GM18870 (cell line): ENCODE measurements around the gene UNC50.

Experiments used
- ATAC-seq: cut with Tn5 transposase; IDR thresholded peaks from one replicate; pipeline ENCODE4 v1.9.1; 2021; ENCODE audit warnings: moderate library complexity; ENCODE audit not compliant: unreplicated experiment

Gene UNC50

DNA sequence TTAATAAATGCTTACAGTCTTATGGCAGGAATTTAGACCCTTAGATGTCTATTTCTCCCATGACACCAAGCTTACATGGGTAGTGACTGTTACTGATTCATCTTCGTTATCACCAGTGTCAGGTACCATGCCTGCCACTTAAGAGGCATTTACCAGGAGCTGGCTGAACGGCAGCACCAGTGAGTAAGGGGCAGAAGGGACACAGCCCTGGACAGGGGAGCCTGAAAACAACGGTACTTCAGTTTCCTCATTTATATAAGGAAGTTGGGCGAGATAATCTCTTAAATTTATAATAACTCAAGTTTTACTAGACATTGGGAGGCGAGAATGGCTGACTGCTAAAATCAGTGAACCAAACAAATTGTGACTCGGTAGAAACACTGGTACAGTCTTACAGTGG, 1.3 kb upstream of the UNC50 start:
- no peak for ATAC-seq

- no peak for ATAC-seq
These were observed 661 bp upstream of the UNC50 start for GRCh38 chr2:98607741-98608115.

DNA sequence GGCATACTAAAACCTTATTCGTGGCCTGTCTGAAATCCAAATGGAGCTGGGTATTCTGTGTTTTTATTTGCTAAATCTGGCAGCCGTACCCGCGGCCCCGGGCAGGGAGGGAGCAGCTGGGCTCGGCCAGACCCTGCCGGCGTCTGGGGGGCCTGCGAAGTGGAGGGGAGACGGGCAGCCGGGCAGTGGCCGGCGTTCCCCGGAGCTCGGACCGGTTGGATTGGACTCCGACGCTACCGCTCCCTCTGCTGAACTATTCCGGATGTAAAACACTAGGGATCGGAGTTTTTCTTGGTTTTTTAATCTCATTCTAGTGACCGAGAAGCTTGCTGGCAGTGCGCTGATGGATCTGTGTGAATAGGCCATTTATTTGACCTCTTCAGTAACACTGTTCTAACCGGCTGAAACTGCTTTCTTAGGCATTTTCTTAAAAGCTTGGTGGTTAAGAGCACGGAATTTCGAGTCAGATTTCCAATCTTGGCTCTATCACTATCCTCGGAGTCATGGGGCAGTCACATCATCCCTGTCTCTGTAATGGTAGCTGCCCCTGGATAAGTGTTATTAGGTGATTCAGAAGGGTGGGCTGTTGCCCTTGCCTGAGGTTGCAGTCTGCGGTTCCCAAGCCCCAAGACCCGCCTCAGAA, 694 bp downstream of the UNC50 start:
- ATAC-seq = no peak

GRCh38 chr2:98614024-98614739, 5.8 kb downstream of the UNC50 start:
- no peak for ATAC-seq

- ATAC-seq = no peak
These were observed 7.1 kb downstream of the UNC50 start for GRCh38 chr2:98615481-98615880.

- no peak for ATAC-seq
These were observed 8.8 kb downstream of the UNC50 start for GRCh38 chr2:98617149-98617548.

- ATAC-seq = no peak
These were observed 15.3 kb downstream of the UNC50 start for GRCh38 chr2:98623657-98624056.

GRCh38 chr2:98632351-98632750, 24.0 kb downstream of the UNC50 start:
- no peak for ATAC-seq

GRCh38 chr2:98634406-98635092, 26.2 kb downstream of the UNC50 start:
- no peak for ATAC-seq

DNA sequence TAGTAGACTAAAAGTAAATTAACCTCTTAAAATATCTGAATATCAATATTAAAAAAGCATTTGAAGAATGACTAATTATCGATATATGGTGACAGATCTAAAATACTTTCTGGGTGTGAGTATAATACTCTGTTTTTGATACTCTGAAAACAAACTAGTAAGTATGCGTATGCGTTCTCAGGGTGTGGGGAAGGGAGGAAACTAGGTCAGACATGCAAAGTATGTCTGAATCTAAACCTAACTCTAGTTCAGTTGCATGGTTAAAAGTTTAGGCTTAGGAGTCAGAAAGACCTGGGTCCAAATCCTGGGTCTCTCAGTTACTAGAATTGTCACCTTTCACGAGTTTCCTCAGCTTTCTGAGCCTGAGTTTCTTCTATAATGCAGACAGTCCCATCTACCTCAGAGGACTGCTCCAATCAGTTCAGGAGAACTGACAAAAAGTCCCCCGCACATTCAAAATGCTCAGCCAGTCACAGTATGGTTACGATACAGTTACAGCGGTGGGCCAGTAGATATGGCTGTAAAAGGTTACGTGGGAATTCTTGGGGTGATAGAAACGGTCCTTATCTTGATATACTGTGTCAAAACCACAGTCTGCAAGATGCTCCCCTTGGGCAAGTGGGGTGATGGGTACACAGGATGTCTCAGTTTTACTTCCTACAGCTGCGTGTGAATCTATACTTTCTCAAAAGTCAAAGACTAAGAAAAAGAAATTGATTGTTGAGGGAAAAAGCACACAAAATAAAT, 29.2 kb downstream of the UNC50 start:
- no peak for ATAC-seq

DNA sequence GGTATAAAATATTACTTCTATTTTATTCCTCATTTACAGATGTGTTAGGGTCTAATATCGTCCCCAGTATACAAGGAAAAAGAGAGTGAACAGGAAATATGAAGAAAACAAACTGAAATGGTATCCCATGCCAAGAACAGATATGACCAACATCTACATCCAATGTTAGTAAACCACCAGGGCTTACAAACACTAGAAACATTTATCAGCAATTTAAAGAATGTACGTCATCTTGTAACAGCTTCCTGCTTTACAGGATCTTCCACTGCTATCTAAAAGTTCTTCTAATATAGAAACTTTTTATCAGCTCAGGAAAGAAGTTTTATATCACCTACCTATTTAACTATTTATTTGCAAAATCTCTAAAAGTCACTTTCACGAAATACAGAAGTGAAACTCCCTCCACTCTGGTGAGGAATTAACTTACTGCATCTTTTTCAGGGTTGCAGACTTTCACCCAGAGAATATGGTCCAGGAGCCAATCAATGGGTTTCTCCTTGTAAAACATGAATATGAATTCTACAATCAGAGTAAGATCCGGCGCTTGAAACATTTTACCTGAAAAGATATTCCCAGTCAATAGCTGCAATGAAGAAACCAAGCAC, 35.2 kb downstream of the UNC50 start:
- no peak for ATAC-seq

- ATAC-seq = no peak
These were observed 39.2 kb downstream of the UNC50 start for GRCh38 chr2:98647636-98648035.

DNA sequence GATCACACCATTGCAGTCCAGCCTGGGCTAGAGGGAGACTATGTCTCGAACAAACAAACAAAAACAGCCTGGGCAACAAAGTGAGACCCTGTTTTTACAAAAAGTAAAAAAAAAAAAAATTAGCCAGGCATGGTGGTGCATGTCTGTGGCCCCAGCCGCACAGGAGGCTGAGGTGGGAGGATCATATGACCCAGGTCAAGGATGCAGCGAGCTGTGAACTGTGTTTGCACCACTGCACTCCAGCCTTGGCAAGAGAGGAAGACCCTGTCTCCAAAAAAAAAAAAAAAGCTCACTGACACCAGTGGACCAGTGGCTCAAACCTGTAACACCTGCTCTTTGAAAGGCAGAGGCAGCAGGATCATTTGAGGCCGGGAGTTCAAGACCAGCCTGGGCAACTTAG, 40.1 kb downstream of the UNC50 start:
- no peak for ATAC-seq

DNA sequence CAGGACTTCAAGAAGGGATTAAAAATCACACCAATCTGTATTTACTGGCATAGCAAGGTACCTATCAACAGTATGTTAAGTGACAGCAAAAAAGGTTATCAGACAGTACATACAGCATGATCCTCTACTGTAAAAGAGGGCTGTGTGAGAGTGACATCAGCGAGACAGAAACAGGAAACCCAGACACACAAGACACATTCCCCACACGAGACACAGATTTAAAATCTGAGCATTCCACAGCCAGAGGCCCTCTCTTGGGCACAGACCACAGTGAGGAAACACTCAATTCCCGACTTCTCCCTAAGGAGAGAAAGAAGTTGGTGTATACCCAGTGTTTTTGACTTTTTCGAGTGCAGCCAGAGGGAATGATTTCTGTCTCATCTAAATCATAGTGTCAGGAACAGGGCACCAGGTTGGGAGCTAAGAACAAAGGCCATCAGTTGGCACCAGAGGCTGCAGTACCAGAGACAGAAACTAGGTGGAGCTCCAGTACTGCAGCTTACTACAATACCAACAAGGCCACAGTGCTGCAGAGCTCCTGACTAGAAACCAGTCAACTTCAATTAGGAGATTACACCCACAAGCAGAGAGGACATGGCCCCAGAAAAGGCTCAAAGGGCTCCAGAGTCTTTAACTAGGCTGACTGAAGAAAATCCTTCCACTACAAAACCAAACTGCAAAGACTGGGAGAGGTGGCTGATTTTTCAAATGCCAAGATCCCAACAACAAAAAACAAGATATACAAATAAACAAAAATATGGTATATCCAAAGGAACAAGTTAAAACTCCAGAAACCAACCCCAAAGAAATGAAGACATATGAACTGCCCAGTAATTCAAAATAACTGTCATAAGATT, 41.0 kb downstream of the UNC50 start:
- peak; percentile 72 for ATAC-seq

DNA sequence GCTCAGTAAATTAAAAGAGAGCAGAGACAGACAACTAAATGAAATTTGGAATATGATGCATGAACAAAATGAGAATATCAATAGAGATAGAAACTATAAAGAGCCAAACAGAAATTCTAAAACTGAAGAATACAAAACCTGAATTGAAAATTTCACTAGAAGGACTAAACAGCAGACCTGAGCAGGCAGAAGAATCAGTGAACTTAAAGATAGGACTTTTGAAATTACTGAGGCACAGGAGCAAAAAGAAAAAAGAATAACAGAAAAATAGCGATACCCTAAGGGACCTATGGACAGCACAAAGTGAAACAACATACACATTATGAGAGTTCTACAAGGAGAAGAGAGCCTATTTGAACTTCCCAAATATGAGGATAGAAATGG, 41.6 kb downstream of the UNC50 start:
- no peak for ATAC-seq

- ATAC-seq = no peak
These were observed 42.6 kb downstream of the UNC50 start for GRCh38 chr2:98650998-98651397.

GRCh38 chr2:98654699-98655495, 46.5 kb downstream of the UNC50 start:
- ATAC-seq = no peak

DNA sequence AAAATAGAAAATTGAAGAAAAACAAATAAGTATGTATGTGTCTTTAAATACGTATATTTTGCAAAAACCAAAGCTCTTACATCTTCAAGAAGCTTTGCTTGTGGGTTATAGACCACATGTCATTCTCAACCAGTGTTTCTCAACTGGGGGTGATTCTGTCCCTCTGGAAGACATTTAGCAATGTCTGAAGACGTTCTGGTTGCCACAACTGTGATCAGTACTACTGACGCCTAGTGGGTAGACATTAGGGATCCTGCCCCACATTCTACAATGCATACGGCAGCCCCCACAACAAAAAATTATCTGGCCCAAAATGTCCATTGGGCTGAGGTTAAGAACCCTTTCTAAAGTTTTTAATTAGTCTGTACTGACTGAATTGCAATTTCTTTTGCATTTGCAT, 48.4 kb downstream of the UNC50 start:
- ATAC-seq = no peak

- ATAC-seq = no peak
These were observed 50.6 kb downstream of the UNC50 start for GRCh38 chr2:98658816-98659490.
